ACC112 (cell line): Measurements from ENCODE around the gene SRD5A2.
"Not testable (repeated sequence)": the region's sequence is repeated elsewhere in the genome, so short reads cannot be mapped to it uniquely, and the experiment has no call there.

Experiments
- H2AFZ ChIP-seq: fragments of 200-600 bp; sonication (generic); one replicate; pipeline ENCODE4 v1.6.0; 2017; ENCODE audit warnings: antibody characterized with exemption, low read length; ENCODE audit not compliant: unreplicated experiment
- H3K27ac ChIP-seq: fragments of 200-600 bp; sonication (generic); 2 replicates; pipeline ENCODE4 v1.5.1; 2014; ENCODE audit warnings: low read depth, mild to moderate bottlenecking, antibody characterized with exemption, low read length, moderate library complexity
- H3K27me3 ChIP-seq: fragments of 200-600 bp; sonication (generic); 2 replicates; pipeline ENCODE4 v1.6.1; 2014; ENCODE audit warnings: mild to moderate bottlenecking, antibody characterized with exemption, low read length, moderate library complexity, mixed read lengths; ENCODE audit not compliant: insufficient read depth
- H3K36me3 ChIP-seq: fragments of 200-600 bp; sonication (generic); 2 replicates; pipeline ENCODE4 v1.6.1; 2016; ENCODE audit warnings: mild to moderate bottlenecking, antibody characterized with exemption, low read length, moderate library complexity, mixed read lengths; ENCODE audit not compliant: insufficient read depth
- H3K4me1 ChIP-seq: fragments of 200-600 bp; sonication (generic); one replicate; pipeline ENCODE4 v1.6.1; 2016; ENCODE audit warnings: low read length, mixed read lengths; ENCODE audit not compliant: insufficient read depth, unreplicated experiment, control insufficient read depth
- H3K4me3 ChIP-seq: fragments of 200-600 bp; sonication (generic); 2 replicates; pipeline ENCODE4 v1.5.1; 2014; ENCODE audit warnings: mild to moderate bottlenecking, low read depth, low read length
- H3K79me2 ChIP-seq: fragments of 200-600 bp; sonication (generic); one replicate; pipeline ENCODE4 v1.6.0; 2016; ENCODE audit warnings: low read length; ENCODE audit not compliant: control insufficient read depth, unreplicated experiment, insufficient read depth

The SRD5A2 gene

GRCh38 chr2:31517442-31518203, 63.1 kb downstream of the SRD5A2 start:
- H3K4me3 ChIP-seq, result no peak overlapping the region

GRCh38 chr2:31515586-31515985, 65.2 kb downstream of the SRD5A2 start:
- Histone ChIP-seq H2AFZ (no peak overlapping the region), H3K27ac (no peak overlapping the region), H3K27me3 (no peaks in the 10 kb centered on the region; the same call in 1 of the 2 replicates), H3K79me2 (no peaks in the 10 kb centered on the region), H3K4me1 (peaks cover 3% of the 10 kb centered on the region), H3K4me3 (no peak overlapping the region), H3K36me3 (no peaks in the 10 kb centered on the region)

More at GRCh38 chr2:31517442-31518203, 63.1 kb downstream of the SRD5A2 start:
- H3K36me3 ChIP-seq, result no peaks in the 10 kb centered on the region
- H3K27me3 ChIP-seq, result no peaks in the 10 kb centered on the region; the same call in 1 of the 2 replicates
- no peak overlapping the region for H3K27ac ChIP-seq
- H3K4me1 ChIP-seq, result no peaks in the 10 kb centered on the region
- no peak overlapping the region for H2AFZ ChIP-seq
- no peaks in the 10 kb centered on the region for H3K79me2 ChIP-seq

- Histone ChIP-seq H3K36me3 (no peaks in the 10 kb centered on the region), H3K4me1 (peaks cover 3% of the 10 kb centered on the region), H3K27me3 (no peaks in the 10 kb centered on the region; the same call in 1 of the 2 replicates), H3K27ac (no peak overlapping the region), H3K4me3 (no peak overlapping the region), H2AFZ (no peak overlapping the region), H3K79me2 (no peaks in the 10 kb centered on the region)
These were observed 67.2 kb downstream of the SRD5A2 start for GRCh38 chr2:31513553-31513952.

- Histone ChIP-seq H3K79me2 (no peaks in the 10 kb centered on the region), H2AFZ (no peak overlapping the region), H3K4me3 (no peak overlapping the region), H3K4me1 (peaks cover 3% of the 10 kb centered on the region), H3K27me3 (no peaks in the 10 kb centered on the region; the same call in 1 of the 2 replicates), H3K27ac (no peak overlapping the region), H3K36me3 (no peaks in the 10 kb centered on the region)
These were observed 69.4 kb downstream of the SRD5A2 start for GRCh38 chr2:31511376-31511775.

GRCh38 chr2:31505111-31505510, 75.6 kb downstream of the SRD5A2 start:
- Histone ChIP-seq H2AFZ (no peak overlapping the region), H3K79me2 (no peaks in the 10 kb centered on the region)

GRCh38 chr2:31504311-31504710, 76.4 kb downstream of the SRD5A2 start:
- H3K4me1 ChIP-seq, result no peaks in the 10 kb centered on the region
- no peaks in the 10 kb centered on the region for H3K36me3 ChIP-seq
- H3K79me2 ChIP-seq, result no peaks in the 10 kb centered on the region
- H3K4me3 ChIP-seq, result no peak overlapping the region
- no peak overlapping the region for H2AFZ ChIP-seq
- H3K27me3 ChIP-seq, result no peaks in the 10 kb centered on the region
- H3K27ac ChIP-seq, result no peak overlapping the region

More at GRCh38 chr2:31505111-31505510, 75.6 kb downstream of the SRD5A2 start:
- H3K27ac ChIP-seq, result no peak overlapping the region
- no peaks in the 10 kb centered on the region for H3K36me3 ChIP-seq
- no peak overlapping the region for H3K4me3 ChIP-seq
- H3K27me3 ChIP-seq, result no peaks in the 10 kb centered on the region
- no peaks in the 10 kb centered on the region for H3K4me1 ChIP-seq

- not testable (repeated sequence) for H3K36me3 ChIP-seq, H3K27ac ChIP-seq, H3K27me3 ChIP-seq, H3K79me2 ChIP-seq, H3K4me1 ChIP-seq, H2AFZ ChIP-seq, H3K4me3 ChIP-seq
These were observed 84.3 kb downstream of the SRD5A2 start for GRCh38 chr2:31496451-31496874.

GRCh38 chr2:31489339-31489738, 91.4 kb downstream of the SRD5A2 start:
- not testable (repeated sequence) for H3K27me3 ChIP-seq, H3K27ac ChIP-seq, H3K4me1 ChIP-seq, H3K4me3 ChIP-seq, H2AFZ ChIP-seq, H3K79me2 ChIP-seq, H3K36me3 ChIP-seq

- no peak overlapping the region for H2AFZ ChIP-seq
- H3K4me3 ChIP-seq, result no peak overlapping the region
- no peaks in the 10 kb centered on the region for H3K27me3 ChIP-seq
- no peaks in the 10 kb centered on the region for H3K4me1 ChIP-seq
- H3K79me2 ChIP-seq, result no peaks in the 10 kb centered on the region
- no peaks in the 10 kb centered on the region for H3K36me3 ChIP-seq
- no peak overlapping the region for H3K27ac ChIP-seq
These were observed 97.5 kb downstream of the SRD5A2 start for GRCh38 chr2:31483246-31483645.

- H3K79me2 ChIP-seq, result no peaks in the 10 kb centered on the region
- H3K36me3 ChIP-seq, result no peaks in the 10 kb centered on the region
- H3K4me3 ChIP-seq, result peak overlapping the region; percentile 47; the same call in 1 of the 2 replicates
- no peaks in the 10 kb centered on the region for H3K27me3 ChIP-seq
- peaks cover 34% of the 10 kb centered on the region for H3K4me1 ChIP-seq
- H2AFZ ChIP-seq, result peak overlapping the region; percentile 38
- peak overlapping the region; percentile 58 for H3K27ac ChIP-seq
These were observed 104.1 kb downstream of the SRD5A2 start for GRCh38 chr2:31476511-31477180.

- Histone ChIP-seq H3K27me3 (no peaks in the 10 kb centered on the region), H3K27ac (peak overlapping the region; percentile 58), H3K36me3 (no peaks in the 10 kb centered on the region), H2AFZ (no peak overlapping the region), H3K4me1 (peaks cover 34% of the 10 kb centered on the region), H3K4me3 (peak overlapping the region; percentile 47; the same call in 1 of the 2 replicates), H3K79me2 (no peaks in the 10 kb centered on the region)
These were observed 105.0 kb downstream of the SRD5A2 start for GRCh38 chr2:31475692-31476091.
